ENCODE data around the gene MYRIP. TPM values are rescaled to one million over a fixed set of nuclear protein-coding genes. Genes with fewer than 3 reads are reported as not detected.

MYRIP gene
- total and polyA plus RNA-seq, 3 donors from 2014 or later: 2.4 to 5.8 (median 4.8) TPM

- intact Hi-C loops (cut with DNase I; ENCODE audit: low total_unique reads): no loop called here
- Histone ChIP-seq H3K9me3 (no peaks in the 10 kb centered on the region), H3K27me3 (no peaks in the 10 kb centered on the region), H3K4me3 (no peak overlapping the region), H3K4me1 (no peaks in the 10 kb centered on the region), H3K36me3 (ENCODE audit: low read depth, missing control alignments) (no peaks in the 10 kb centered on the region), H3K27ac (no peak overlapping the region)
- WGBS, 2 donors: 62 to 66% methylated on average over 2 of the region's 2 CpGs
- no peak for DNase-seq
- TF ChIP-seq CTCF (IDR thresholded peaks at IDR 0.05) (no peak), POLR2A (IDR thresholded peaks at IDR 0.05) (no peak)
Observed at GRCh38 chr3:39879581-39879980, 70.2 kb downstream of the MYRIP start.

GRCh38 chr3:39882111-39882510, 72.7 kb downstream of the MYRIP start:
- 92 to 96% methylated on average over 1 of the region's 1 CpG for WGBS, 2 donors
- TF ChIP-seq CTCF (IDR thresholded peaks at IDR 0.05) (no peak), POLR2A (IDR thresholded peaks at IDR 0.05) (no peak)
- Histone ChIP-seq H3K27me3 (no peaks in the 10 kb centered on the region), H3K9me3 (no peaks in the 10 kb centered on the region), H3K27ac (no peak overlapping the region), H3K36me3 (ENCODE audit: low read depth, missing control alignments) (no peaks in the 10 kb centered on the region), H3K4me3 (no peak overlapping the region), H3K4me1 (no peaks in the 10 kb centered on the region)
- intact Hi-C loops (cut with DNase I; ENCODE audit: low total_unique reads): no loop called here
- no peak for DNase-seq

GRCh38 chr3:39892068-39892467, 82.7 kb downstream of the MYRIP start:
- TF ChIP-seq CTCF (IDR thresholded peaks at IDR 0.05): no peak
- no peak for TF ChIP-seq POLR2A (IDR thresholded peaks at IDR 0.05)
- H3K4me3 ChIP-seq: no peak overlapping the region
- no peaks in the 10 kb centered on the region for H3K9me3 ChIP-seq
- H3K4me1 ChIP-seq: no peaks in the 10 kb centered on the region
- intact Hi-C loops (cut with DNase I; ENCODE audit: low total_unique reads): no loop called here
- H3K27ac ChIP-seq: no peak overlapping the region
- no peaks in the 10 kb centered on the region for H3K36me3 ChIP-seq (ENCODE audit: low read depth, missing control alignments)
- 83 to 90% methylated on average over 1 of the region's 1 CpG for WGBS, 2 donors
- no peak for DNase-seq
- no peaks in the 10 kb centered on the region for H3K27me3 ChIP-seq

- no peak overlapping the region for H3K27ac ChIP-seq
- WGBS, 2 donors: 100% methylated on average over 2 of the region's 2 CpGs
- DNase-seq: no peak
- no peaks in the 10 kb centered on the region for H3K36me3 ChIP-seq (ENCODE audit: low read depth, missing control alignments)
- TF ChIP-seq CTCF (IDR thresholded peaks at IDR 0.05): no peak
- TF ChIP-seq POLR2A (IDR thresholded peaks at IDR 0.05): no peak
- intact Hi-C loops (cut with DNase I; ENCODE audit: low total_unique reads): no loop called here
- H3K4me1 ChIP-seq: no peaks in the 10 kb centered on the region
- no peaks in the 10 kb centered on the region for H3K27me3 ChIP-seq
- H3K9me3 ChIP-seq: no peaks in the 10 kb centered on the region
- no peak overlapping the region for H3K4me3 ChIP-seq
Observed at GRCh38 chr3:39896184-39896583, 86.8 kb downstream of the MYRIP start.

DNA sequence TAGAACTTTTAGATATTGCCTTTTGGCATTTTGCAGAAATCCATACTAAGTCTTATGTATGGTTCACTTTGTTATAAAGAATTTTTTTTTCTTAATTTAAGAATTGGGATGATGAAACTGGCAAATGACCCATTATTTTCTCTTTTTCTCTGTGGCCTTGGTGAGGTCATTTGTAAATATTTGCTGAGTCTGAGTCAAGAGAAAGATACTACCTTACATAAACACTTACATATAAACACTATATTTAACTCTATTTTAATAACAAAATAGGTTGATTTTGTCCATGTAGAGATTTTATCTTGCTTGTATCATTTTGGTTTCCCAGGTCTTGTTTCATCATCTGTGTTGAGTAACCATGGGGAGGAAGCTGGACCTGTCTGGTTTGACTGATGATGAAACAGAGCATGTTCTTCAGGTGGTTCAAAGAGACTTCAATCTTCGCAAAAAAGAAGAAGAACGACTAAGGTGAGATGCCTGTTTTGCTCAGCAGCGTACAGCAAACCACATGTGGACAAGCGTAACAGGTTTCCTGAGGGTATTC, 91.1 kb downstream of the MYRIP start:
- 88 to 95% methylated on average over 4 of the region's 4 CpGs for WGBS, 2 donors
- Histone ChIP-seq H3K36me3 (ENCODE audit: low read depth, missing control alignments) (no peaks in the 10 kb centered on the region), H3K9me3 (no peaks in the 10 kb centered on the region), H3K4me3 (no peak overlapping the region), H3K27ac (no peak overlapping the region), H3K27me3 (no peaks in the 10 kb centered on the region), H3K4me1 (no peaks in the 10 kb centered on the region)
- DNase-seq: no peak
- no peak for TF ChIP-seq POLR2A (IDR thresholded peaks at IDR 0.05)
- intact Hi-C loops (cut with DNase I; ENCODE audit: low total_unique reads): no loop called here

Data from testis (tissue), 3 donors.